AG04449 (cell line): ENCODE data around the gene DGUOK.
A peak's percentile ranks its signal among the peaks of the same experiment; 100 is the strongest.
"Not testable (repeated sequence)": the region's sequence is repeated elsewhere in the genome, so short reads cannot be mapped to it uniquely, and the experiment has no call there.

Source experiments
- CTCF ChIA-PET: fragments of 350-600 bp; formaldehyde crosslinking; extraction: SDS; loops from one replicate; lab custom pipeline; 2021; ENCODE audit warnings: antibody characterized with exemption; lab: Yijun Ruan, JAX
- POLR2A ChIA-PET: fragments of 400-600, 350-600 bp; formaldehyde crosslinking; extraction: SDS; loops from one replicate; lab custom pipeline; 2020; ENCODE audit warnings: antibody characterized with exemption, inconsistent platforms; lab: Yijun Ruan, JAX
- DNase-seq: peaks from one replicate; pipeline ENCODE4 v3.0.0-alpha.2; 2010; ENCODE audit warnings: low read depth, low spot score
- H3K4me3 ChIP-seq: 2 replicates; pipeline ENCODE4 v1.5.1; 2011; ENCODE audit warnings: low read depth, mild to moderate bottlenecking, control low read depth, low read length
- TF ChIP-seq, protein P1 (sequence below): IDR thresholded peaks from one replicate; pipeline ENCODE4 v1.5.1; 2011; ENCODE audit warnings: mild to moderate bottlenecking, moderate library complexity, low read length, control low read depth, inconsistent platforms; ENCODE audit not compliant: insufficient read depth; ENCODE audit errors: missing control alignments

Gene DGUOK

GRCh38 chr2:73926493-73927327 is at the start of gene DGUOK:
TSS of gene DGUOK (plus strand) at chr2:73926880. CDS start at chr2:73926911, 31 bp downstream.
- CTCF ChIA-PET, result interaction anchor here (0.7 kb wide), 1 partner anchor 10 kb away, joined by 3 read pairs; no protein-coding TSS in a partner anchor
- peak within 1 kb of the TSS; percentile 96 for H3K4me3 ChIP-seq
- POLR2A ChIA-PET, result interaction anchor here (0.6 to 1.3 kb wide), 4 partner anchors 12 to 56 kb away, joined by 3 to 5 read pairs (median 4); no protein-coding TSS in a partner anchor
- peak; percentile 95 for DNase-seq
- TF ChIP-seq, protein P1, sequence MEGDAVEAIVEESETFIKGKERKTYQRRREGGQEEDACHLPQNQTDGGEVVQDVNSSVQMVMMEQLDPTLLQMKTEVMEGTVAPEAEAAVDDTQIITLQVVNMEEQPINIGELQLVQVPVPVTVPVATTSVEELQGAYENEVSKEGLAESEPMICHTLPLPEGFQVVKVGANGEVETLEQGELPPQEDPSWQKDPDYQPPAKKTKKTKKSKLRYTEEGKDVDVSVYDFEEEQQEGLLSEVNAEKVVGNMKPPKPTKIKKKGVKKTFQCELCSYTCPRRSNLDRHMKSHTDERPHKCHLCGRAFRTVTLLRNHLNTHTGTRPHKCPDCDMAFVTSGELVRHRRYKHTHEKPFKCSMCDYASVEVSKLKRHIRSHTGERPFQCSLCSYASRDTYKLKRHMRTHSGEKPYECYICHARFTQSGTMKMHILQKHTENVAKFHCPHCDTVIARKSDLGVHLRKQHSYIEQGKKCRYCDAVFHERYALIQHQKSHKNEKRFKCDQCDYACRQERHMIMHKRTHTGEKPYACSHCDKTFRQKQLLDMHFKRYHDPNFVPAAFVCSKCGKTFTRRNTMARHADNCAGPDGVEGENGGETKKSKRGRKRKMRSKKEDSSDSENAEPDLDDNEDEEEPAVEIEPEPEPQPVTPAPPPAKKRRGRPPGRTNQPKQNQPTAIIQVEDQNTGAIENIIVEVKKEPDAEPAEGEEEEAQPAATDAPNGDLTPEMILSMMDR, result no peak

- CTCF ChIA-PET, result no interaction called here
- POLR2A ChIA-PET, result no interaction called here
- TF ChIP-seq, protein P1, result no peak
- no peak for DNase-seq
- no peak overlapping the region for H3K4me3 ChIP-seq
These were observed 49.4 kb upstream of the DGUOK start for GRCh38 chr2:73877071-73877802.

- CTCF ChIA-PET, POLR2A ChIA-PET, H3K4me3 ChIP-seq, DNase-seq: not testable (repeated sequence)
These were observed 48.7 kb upstream of the DGUOK start for GRCh38 chr2:73877984-73878383.

GRCh38 chr2:73885406-73885805 is 41.3 kb upstream of the DGUOK start:
- TF ChIP-seq, protein P1, result no peak
- no peak overlapping the region for H3K4me3 ChIP-seq
- CTCF ChIA-PET, result no interaction called here
- POLR2A ChIA-PET, result no interaction called here
- no peak for DNase-seq

GRCh38 chr2:73886357-73886756 is 40.3 kb upstream of the DGUOK start:
- DNase-seq, result no peak
- TF ChIP-seq, protein P1, result no peak
- H3K4me3 ChIP-seq, result no peak overlapping the region
- ChIA-PET CTCF (no interaction called here), POLR2A (no interaction called here)

DNA sequence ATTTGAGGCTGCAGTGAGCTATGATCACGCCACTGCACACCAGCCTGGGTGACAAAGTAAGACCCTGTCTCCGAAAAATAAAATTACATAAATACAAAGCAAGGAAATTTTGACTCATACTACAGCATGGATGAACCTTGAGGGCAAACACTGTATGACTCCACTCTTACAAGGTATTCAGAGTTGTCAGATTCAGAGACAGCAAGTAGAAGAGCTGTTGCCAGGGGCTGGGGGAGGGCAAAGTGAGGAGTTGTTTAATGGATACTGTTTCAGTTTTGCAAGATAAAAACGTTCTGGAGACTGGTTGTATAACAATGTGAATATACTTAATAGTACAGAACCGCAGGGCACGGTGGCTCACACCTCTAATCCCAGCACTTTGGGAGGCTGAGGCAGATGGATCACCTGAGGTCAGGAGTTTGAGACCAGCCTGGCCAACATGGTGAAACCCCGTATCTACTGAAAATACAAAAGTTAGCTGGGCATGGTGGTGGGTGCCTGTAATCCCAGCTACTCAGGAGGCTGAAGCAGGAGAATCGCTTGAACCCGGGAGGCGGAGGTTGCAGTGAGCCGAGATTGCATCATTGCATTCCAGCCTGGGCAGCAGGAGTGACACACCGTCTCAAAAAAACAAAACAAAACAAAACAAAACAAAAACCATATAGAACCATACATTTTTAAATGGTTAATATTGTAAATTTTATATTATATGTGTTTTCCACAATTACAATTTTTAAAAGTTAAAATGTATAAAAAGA is 38.9 kb upstream of the DGUOK start:
- POLR2A ChIA-PET, DNase-seq, H3K4me3 ChIP-seq, CTCF ChIA-PET: not testable (repeated sequence)
